Activated T-cell treated with anti-CD3 and anti-CD28 coated beads for 48 hours (primary cell): ENCODE measurements around the gene GINS1.
"Not testable (repeated sequence)": the region's sequence is repeated elsewhere in the genome, so short reads cannot be mapped to it uniquely, and the experiment has no call there.

Experiments
- DNase-seq: peaks from one replicate; pipeline ENCODE4 v3.0.0-alpha.2; 2020; ENCODE audit warnings: low read depth

The GINS1 gene

DNA sequence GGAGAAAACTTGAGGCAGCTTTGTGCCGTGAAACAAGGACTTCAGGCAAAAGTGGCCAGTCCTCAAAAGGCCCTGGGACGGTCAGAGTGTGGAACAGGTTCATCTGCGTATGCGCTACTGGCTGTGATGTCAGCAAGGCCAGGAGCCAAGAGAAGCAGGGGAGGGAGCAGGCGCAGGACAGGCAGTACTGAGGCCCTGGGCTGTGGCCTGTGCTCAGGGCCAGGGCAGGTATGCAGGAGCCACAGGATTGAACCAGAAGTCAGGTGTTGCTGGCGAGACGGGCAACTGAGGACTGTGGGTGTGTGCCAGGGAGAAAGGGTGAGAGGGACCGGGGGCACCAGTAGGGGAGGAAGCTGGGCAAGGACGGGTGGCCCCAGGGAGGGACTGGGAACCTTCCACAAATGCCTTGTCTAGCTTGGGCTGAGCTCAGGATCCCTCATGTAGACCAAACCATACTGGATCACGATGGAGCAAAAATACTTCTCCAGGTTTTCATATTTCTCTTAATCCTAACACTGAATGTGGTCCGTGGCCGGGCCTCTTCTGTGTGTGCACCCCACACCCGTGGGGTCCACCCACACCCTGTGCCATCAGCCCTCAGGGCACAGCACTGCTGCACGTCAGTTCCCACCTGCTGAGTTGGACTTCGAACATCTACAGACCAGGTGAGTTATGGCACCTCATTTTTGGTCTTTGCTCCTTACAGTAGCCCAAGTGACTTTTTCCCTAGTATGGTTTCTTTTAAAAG, 46.9 kb downstream of the GINS1 start:
- no peak for DNase-seq

- no peak for DNase-seq
Measured at GRCh38 chr20:25457886-25458680, 50.6 kb downstream of the GINS1 start.

- no peak for DNase-seq
Measured at GRCh38 chr20:25459111-25459830, 51.8 kb downstream of the GINS1 start.

DNA sequence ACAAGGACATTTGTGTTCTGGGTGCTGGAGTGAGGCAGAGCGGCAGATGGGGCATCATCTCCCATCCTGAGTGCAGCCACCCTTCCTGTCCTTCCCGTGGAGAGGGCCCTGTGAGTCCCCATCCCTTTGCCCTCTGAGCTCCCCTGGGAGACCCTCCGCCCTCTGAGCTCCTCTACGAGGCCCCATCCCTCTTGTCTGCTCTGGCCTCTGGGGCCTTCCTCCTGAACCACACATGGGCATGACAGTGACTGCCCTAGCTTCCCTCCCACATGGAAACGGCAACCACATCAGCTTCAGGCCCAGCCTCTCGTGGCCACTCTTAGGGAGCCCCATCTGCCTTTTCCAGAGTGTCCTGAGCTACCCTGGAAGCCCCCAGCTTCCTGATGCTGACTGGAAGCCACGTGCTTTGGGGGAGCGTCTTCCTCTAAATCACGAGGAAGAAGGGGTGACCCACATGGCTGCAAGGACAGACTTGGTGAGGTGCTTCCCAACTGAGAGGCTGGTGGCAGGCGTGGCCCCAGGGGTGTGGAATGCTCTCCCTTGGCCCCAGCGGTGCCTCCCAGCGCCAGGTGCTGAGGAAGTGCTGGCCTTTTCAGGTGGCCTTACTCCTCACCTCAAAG, 52.6 kb downstream of the GINS1 start:
- no peak for DNase-seq

DNA sequence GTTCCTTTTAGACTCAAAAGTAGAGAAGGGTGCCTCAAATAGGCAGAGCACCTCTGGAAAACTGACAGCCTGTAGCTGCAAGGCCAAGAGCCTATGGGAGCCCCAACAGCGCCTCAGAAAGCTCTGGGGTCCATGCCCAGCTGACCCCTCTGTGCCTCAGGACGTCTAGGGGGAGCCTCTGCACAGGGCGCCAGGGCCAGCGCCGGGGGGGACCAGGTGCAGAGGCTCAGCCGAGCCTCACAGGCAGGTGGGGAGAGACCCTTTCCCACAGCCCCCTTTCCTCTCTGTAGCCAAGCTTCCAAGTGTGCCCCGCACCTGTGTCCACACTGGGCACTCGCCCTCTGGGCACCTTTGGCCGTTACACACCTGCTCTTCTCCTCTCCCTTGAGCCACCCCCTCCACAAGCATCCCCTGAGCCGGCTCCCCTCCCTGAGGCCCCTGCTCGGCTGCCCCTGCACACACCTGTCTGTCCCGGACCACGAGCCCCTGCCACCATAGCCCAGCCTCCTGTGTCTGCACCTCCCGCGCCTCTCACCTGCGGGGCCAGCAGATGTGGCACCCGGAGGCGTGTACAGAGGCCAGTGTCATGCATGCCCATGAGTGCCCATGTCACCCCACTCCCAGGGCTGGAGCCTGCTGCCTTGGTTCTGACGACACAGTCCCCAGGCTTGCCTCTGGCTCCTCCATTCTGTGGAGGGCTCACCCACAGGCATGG, 53.2 kb downstream of the GINS1 start:
- DNase-seq, result no peak

GRCh38 chr20:25461281-25461650, 53.8 kb downstream of the GINS1 start:
- no peak for DNase-seq

DNA sequence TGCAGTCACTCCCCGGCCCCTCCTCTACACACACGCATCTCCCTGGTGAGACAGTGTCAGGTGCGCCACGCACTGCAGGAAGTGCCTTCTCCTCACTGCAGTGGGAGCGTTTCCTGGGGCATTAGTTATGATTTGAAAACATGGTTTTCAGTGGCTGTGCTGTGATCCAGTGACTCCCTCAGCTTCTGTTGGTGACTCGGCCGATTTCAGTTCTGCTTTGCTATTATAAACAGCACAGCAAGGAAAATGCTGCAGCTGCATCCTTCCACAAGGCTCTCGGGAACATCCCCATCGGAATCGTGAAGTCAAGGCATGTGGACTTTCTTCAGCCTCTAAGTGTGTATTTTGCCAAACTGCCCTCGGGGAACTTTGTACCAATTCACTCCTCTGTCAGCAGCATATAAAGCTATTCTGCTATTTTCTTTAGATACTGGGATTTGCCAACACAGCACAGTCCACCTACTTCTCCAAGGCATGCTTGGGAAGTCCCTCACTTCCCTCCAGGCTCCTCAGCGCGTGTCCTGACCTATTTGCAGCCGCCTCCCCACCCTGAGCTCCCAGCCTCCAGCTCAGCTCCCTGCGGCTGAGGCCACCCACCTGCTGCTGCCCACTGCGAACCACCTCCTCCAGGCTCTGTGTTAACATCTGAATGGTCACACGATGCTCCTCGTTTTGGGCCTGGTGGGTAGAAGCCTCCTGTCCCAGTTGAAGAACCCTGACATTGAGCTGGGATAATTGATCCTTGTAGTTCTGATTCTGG, 54.5 kb downstream of the GINS1 start:
- no peak for DNase-seq

- no peak for DNase-seq
Measured at GRCh38 chr20:25464501-25465242, 57.2 kb downstream of the GINS1 start.

DNA sequence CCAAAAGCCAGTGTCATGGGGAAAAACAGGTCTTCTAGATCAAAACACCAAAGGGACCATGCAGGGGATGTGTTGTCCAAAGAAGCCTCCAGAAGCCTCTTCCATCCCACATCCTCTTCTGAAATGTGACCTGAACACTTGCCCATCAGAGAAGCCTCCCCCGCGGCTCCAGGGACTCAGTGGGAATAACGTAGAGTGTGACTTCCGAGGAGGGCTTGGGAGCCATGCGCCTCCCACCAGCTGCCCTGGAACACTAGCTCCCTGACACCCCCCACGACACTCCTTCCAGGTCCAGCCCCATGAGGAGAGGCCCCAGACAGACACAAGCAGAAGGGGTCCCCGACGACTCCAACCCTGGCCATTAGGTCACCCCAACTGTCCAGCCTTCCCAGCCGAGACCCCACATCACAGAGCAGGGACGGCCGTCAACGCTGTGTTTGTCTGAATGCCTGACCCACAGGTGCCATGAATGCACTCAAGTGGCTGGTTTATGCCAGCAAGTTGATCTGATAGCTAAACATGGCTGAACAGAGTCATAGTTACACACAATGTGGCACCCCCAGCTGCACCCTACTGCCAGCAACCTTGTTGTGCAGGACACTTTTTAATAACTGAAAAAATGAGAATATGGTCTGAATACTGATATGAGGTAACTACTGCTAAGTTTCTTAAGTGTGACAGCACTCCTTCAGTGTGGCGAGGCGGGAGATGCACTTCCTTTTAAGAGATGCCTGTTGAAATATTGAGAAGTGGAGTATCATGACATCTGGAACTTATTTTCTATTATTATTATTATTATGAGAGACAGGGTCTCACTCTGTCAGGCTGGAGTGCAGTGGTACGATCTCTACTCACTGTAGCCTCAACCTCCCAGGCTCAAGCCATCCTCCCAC, 58.0 kb downstream of the GINS1 start:
- no peak for DNase-seq

- DNase-seq, result no peak
Measured at GRCh38 chr20:25466846-25467245, 59.4 kb downstream of the GINS1 start.

GRCh38 chr20:25467441-25467840, 60.0 kb downstream of the GINS1 start:
- DNase-seq, result no peak

- no peak for DNase-seq
Measured at GRCh38 chr20:25468126-25469075, 60.9 kb downstream of the GINS1 start.

DNA sequence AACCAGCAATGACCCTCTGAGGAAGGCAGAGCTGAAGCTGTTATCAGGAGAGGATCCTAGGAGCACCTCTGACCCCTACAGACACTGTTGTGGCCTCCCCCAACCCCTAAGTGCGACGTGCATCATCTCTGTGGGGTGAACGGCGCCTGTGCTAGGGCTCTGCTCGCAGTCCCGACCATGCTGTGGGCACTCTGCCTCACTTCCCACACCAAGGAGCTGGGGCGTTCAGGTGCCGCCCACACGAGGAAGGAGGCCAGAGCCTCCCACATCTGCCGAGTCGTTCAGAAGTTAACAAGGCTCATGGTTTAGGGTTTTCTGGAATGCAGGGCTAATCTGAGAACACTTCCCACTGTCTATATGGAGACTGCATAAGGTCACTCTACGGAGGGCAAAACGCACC, 62.1 kb downstream of the GINS1 start:
- DNase-seq, result no peak

DNA sequence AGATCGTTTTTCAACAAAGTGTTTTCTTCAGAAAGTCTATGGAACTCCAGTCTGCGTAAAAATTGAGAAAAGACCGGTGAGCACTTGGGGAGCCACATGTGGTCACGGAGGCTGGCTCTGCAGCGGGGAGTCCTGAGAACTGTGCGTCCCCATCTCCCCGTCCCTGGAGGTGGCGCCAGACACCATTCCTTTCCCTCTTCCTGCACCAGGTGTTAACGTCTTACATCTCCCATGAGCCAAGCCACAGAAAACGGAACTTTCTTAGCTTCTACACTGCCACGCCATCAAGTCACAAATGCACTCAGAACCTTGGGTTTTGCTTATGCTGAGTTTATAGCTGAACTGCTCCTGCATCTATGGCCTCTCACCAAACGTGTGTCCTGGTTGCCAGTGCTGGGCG, 62.6 kb downstream of the GINS1 start:
- DNase-seq, result peak; percentile 29

DNA sequence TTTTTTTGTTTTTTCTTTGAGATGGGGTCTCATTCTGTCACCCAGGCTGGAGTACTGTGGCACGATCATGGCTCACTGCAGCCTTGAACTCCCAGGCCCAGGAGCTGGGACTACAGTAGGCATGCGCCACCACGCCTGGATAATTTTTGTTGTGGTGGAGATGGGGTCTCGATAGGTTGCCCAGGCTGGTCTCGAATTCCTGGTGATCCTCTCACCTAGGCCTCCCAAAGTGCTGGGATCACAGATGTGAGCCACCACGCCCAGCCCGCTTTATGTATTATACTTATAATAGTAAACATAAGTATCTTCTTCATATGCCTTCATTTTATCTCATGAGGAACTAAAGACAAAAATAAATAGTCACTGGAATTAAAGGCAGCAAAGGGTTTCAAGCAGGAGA, 63.5 kb downstream of the GINS1 start:
- DNase-seq, result no peak

- not testable (repeated sequence) for DNase-seq
Measured at GRCh38 chr20:25473297-25473696, 65.8 kb downstream of the GINS1 start.

- DNase-seq, result no peak
Measured at GRCh38 chr20:25476106-25477013, 68.9 kb downstream of the GINS1 start.
